ENCODE measurements around the gene KDM3A.
A peak's percentile ranks its signal among the peaks of the same experiment; 100 is the strongest.

The KDM3A gene

GRCh38 chr2:86414996-86415395 is 26.2 kb upstream of the KDM3A start:
- Mint-ChIP-seq H3K4me1 (no peaks in the 10 kb centered on the region), H3K4me3 (no peak overlapping the region), H3K9me3 (no peaks in the 10 kb centered on the region), H3K36me3 (no peaks in the 10 kb centered on the region), H3K27ac (no peak overlapping the region), H3K27me3 (peaks cover 42% of the 10 kb centered on the region)
- CTCF ChIA-PET, result no interaction called here
- no peak for DNase-seq

- no peak for DNase-seq
- Mint-ChIP-seq H3K4me1 (no peaks in the 10 kb centered on the region), H3K4me3 (no peak overlapping the region), H3K27me3 (peaks cover 46% of the 10 kb centered on the region), H3K36me3 (no peaks in the 10 kb centered on the region), H3K9me3 (no peaks in the 10 kb centered on the region), H3K27ac (no peak overlapping the region)
- CTCF ChIA-PET, result no interaction called here
Measured at GRCh38 chr2:86416146-86416545, 25.0 kb upstream of the KDM3A start.

- H3K4me3 Mint-ChIP-seq, result no peak overlapping the region
- CTCF ChIA-PET, result no interaction called here
- DNase-seq, result no peak
- no peaks in the 10 kb centered on the region for H3K36me3 Mint-ChIP-seq
- peaks cover 3% of the 10 kb centered on the region for H3K9me3 Mint-ChIP-seq
- H3K4me1 Mint-ChIP-seq, result no peaks in the 10 kb centered on the region
- no peak overlapping the region for H3K27ac Mint-ChIP-seq
- H3K27me3 Mint-ChIP-seq, result peaks cover 41% of the 10 kb centered on the region
Measured at GRCh38 chr2:86417961-86418360, 23.2 kb upstream of the KDM3A start.

- H3K36me3 Mint-ChIP-seq, result no peaks in the 10 kb centered on the region
- H3K27ac Mint-ChIP-seq, result no peak overlapping the region
- CTCF ChIA-PET, result interaction anchor here (0.6 kb wide), 1 partner anchor 216 kb away, joined by 4 read pairs; no protein-coding TSS in a partner anchor
- H3K9me3 Mint-ChIP-seq, result peaks cover 4% of the 10 kb centered on the region
- H3K27me3 Mint-ChIP-seq, result peaks cover 29% of the 10 kb centered on the region
- DNase-seq, result no peak
- no peaks in the 10 kb centered on the region for H3K4me1 Mint-ChIP-seq
- H3K4me3 Mint-ChIP-seq, result no peak overlapping the region
Measured at GRCh38 chr2:86420913-86421312, 20.3 kb upstream of the KDM3A start.

GRCh38 chr2:86426271-86426670 is 14.9 kb upstream of the KDM3A start:
- no peak for DNase-seq
- H3K36me3 Mint-ChIP-seq, result no peaks in the 10 kb centered on the region
- peaks cover 24% of the 10 kb centered on the region for H3K27me3 Mint-ChIP-seq
- CTCF ChIA-PET, result no interaction called here
- no peak overlapping the region for H3K27ac Mint-ChIP-seq
- H3K4me3 Mint-ChIP-seq, result no peak overlapping the region
- H3K9me3 Mint-ChIP-seq, result peaks cover 11% of the 10 kb centered on the region
- no peaks in the 10 kb centered on the region for H3K4me1 Mint-ChIP-seq

- Mint-ChIP-seq H3K9me3 (peaks cover 7% of the 10 kb centered on the region), H3K4me1 (no peaks in the 10 kb centered on the region)
Measured at GRCh38 chr2:86429335-86429734, 11.8 kb upstream of the KDM3A start.

GRCh38 chr2:86430368-86430767 is 10.8 kb upstream of the KDM3A start:
- Mint-ChIP-seq H3K27ac (no peak overlapping the region), H3K36me3 (no peaks in the 10 kb centered on the region), H3K27me3 (peaks cover 35% of the 10 kb centered on the region), H3K9me3 (peaks cover 7% of the 10 kb centered on the region), H3K4me1 (no peaks in the 10 kb centered on the region), H3K4me3 (no peak overlapping the region)
- CTCF ChIA-PET, result interaction anchor here (0.5 kb wide), 1 partner anchor 108 kb away, joined by 3 read pairs; no protein-coding TSS in a partner anchor
- no peak for DNase-seq

More at GRCh38 chr2:86429335-86429734, 11.8 kb upstream of the KDM3A start:
- no peak for DNase-seq
- H3K27ac Mint-ChIP-seq, result no peak overlapping the region
- H3K4me3 Mint-ChIP-seq, result no peak overlapping the region
- CTCF ChIA-PET, result no interaction called here
- H3K27me3 Mint-ChIP-seq, result peaks cover 32% of the 10 kb centered on the region
- no peaks in the 10 kb centered on the region for H3K36me3 Mint-ChIP-seq

- H3K36me3 Mint-ChIP-seq, result peaks cover 3% of the 10 kb centered on the region
Measured at GRCh38 chr2:86433137-86433536, 8.0 kb upstream of the KDM3A start.

GRCh38 chr2:86434290-86434689 is 6.9 kb upstream of the KDM3A start:
- CTCF ChIA-PET, result no interaction called here
- H3K27me3 Mint-ChIP-seq, result peaks cover 29% of the 10 kb centered on the region
- H3K4me3 Mint-ChIP-seq, result no peak overlapping the region
- no peak overlapping the region for H3K27ac Mint-ChIP-seq
- peaks cover 6% of the 10 kb centered on the region for H3K36me3 Mint-ChIP-seq
- DNase-seq, result no peak
- H3K4me1 Mint-ChIP-seq, result no peaks in the 10 kb centered on the region
- H3K9me3 Mint-ChIP-seq, result peaks cover 16% of the 10 kb centered on the region

More at GRCh38 chr2:86433137-86433536, 8.0 kb upstream of the KDM3A start:
- CTCF ChIA-PET, result no interaction called here
- no peaks in the 10 kb centered on the region for H3K4me1 Mint-ChIP-seq
- no peak overlapping the region for H3K27ac Mint-ChIP-seq
- no peak for DNase-seq
- H3K27me3 Mint-ChIP-seq, result peaks cover 33% of the 10 kb centered on the region
- H3K9me3 Mint-ChIP-seq, result peaks cover 13% of the 10 kb centered on the region
- no peak overlapping the region for H3K4me3 Mint-ChIP-seq

GRCh38 chr2:86435531-86435930 is 5.6 kb upstream of the KDM3A start:
- H3K27me3 Mint-ChIP-seq, result peaks cover 24% of the 10 kb centered on the region
- CTCF ChIA-PET, result no interaction called here
- no peak overlapping the region for H3K4me3 Mint-ChIP-seq
- no peak for DNase-seq
- peaks cover 16% of the 10 kb centered on the region for H3K36me3 Mint-ChIP-seq
- peaks cover 20% of the 10 kb centered on the region for H3K9me3 Mint-ChIP-seq
- peaks cover 7% of the 10 kb centered on the region for H3K4me1 Mint-ChIP-seq
- H3K27ac Mint-ChIP-seq, result no peak overlapping the region

- peaks cover 21% of the 10 kb centered on the region for H3K9me3 Mint-ChIP-seq
- H3K36me3 Mint-ChIP-seq, result peaks cover 19% of the 10 kb centered on the region
- H3K27ac Mint-ChIP-seq, result no peak overlapping the region
- peaks cover 27% of the 10 kb centered on the region for H3K27me3 Mint-ChIP-seq
- H3K4me3 Mint-ChIP-seq, result no peak overlapping the region
- H3K4me1 Mint-ChIP-seq, result peaks cover 12% of the 10 kb centered on the region
- no peak for DNase-seq
- CTCF ChIA-PET, result no interaction called here
Measured at GRCh38 chr2:86436328-86436727, 4.8 kb upstream of the KDM3A start.

GRCh38 chr2:86439879-86440630 is 1.1 kb upstream of the KDM3A start:
- Mint-ChIP-seq H3K9me3 (peaks cover 21% of the 10 kb centered on the region), H3K27ac (peak overlapping the region; percentile 100), H3K36me3 (peaks cover 50% of the 10 kb centered on the region), H3K4me1 (peaks cover 41% of the 10 kb centered on the region), H3K27me3 (peaks cover 10% of the 10 kb centered on the region), H3K4me3 (peak overlapping the region; percentile 95)
- CTCF ChIA-PET, result interaction anchor here (0.6 to 1.8 kb wide), 3 partner anchors 26 to 339 kb away, joined by 3 to 6 read pairs (median 4); no protein-coding TSS in a partner anchor
- no peak for DNase-seq

- peaks cover 52% of the 10 kb centered on the region for H3K4me1 Mint-ChIP-seq
Measured at GRCh38 chr2:86441392-86441881, 266 bp downstream of the KDM3A start.

GRCh38 chr2:86441882-86442641 is 891 bp downstream of the KDM3A start:
- Mint-ChIP-seq H3K4me1 (peaks cover 52% of the 10 kb centered on the region), H3K36me3 (peaks cover 61% of the 10 kb centered on the region), H3K27ac (peak overlapping the region; percentile 99), H3K27me3 (peaks cover 3% of the 10 kb centered on the region), H3K9me3 (peaks cover 18% of the 10 kb centered on the region), H3K4me3 (peak overlapping the region; percentile 95)
- CTCF ChIA-PET, result interaction anchor here (0.9 to 2.4 kb wide), 5 partner anchors 15 to 221 kb away, joined by 3 to 8 read pairs (median 4); no protein-coding TSS in a partner anchor
- peak; percentile 84 for DNase-seq

More at GRCh38 chr2:86441392-86441881, 266 bp downstream of the KDM3A start:
- no peak for DNase-seq
- H3K9me3 Mint-ChIP-seq, result peaks cover 21% of the 10 kb centered on the region
- H3K4me3 Mint-ChIP-seq, result peak overlapping the region; percentile 95
- H3K27me3 Mint-ChIP-seq, result peaks cover 7% of the 10 kb centered on the region
- CTCF ChIA-PET, result interaction anchor here (1.3 to 1.8 kb wide), 3 partner anchors 15 to 221 kb away, joined by 3 to 6 read pairs (median 4); no protein-coding TSS in a partner anchor
- peaks cover 59% of the 10 kb centered on the region for H3K36me3 Mint-ChIP-seq
- peak overlapping the region; percentile 100 for H3K27ac Mint-ChIP-seq

Measured in activated naive CD4-positive, alpha-beta T cell treated with anti-CD3 and anti-CD28 coated beads, Interleukin-2, amount 10 ng/mL, durations not matched to agents 7 days and 5 days (primary cell).